Activated naive CD8-positive, alpha-beta T cell treated with anti-CD3 and anti-CD28 coated beads, Interleukin-2, amount 10 ng/mL, durations not matched to agents 7 days and 5 days (primary cell): ENCODE data around the gene FBXL12. TPM values are rescaled to one million over a fixed set of nuclear protein-coding genes. Genes with fewer than 3 reads are reported as not detected.
"Not testable (repeated sequence)": the region's sequence is repeated elsewhere in the genome, so short reads cannot be mapped to it uniquely, and the experiment has no call there.

ENCODE experiments used
- ATAC-seq: fragments of 150-1000 bp; cut with Tn5 transposase; one replicate; pipeline ENCODE4 v1.10.0; 2021; ENCODE audit warnings: low read depth, moderate library complexity
- POLR2A ChIA-PET: fragments of 350-600 bp; sonication (Branson Sonifier 250); formaldehyde crosslinking; loops from one replicate; lab custom pipeline; 2021; ENCODE audit warnings: antibody characterized with exemption; lab: Charles Lee
- DNase-seq: peaks from one replicate; pipeline ENCODE4 v3.0.0; 2021
- H3K27ac Mint-ChIP-seq: one replicate; pipeline ENCODE4 v1.8.0; 2022; ENCODE audit warnings: mild to moderate bottlenecking, mixed read lengths
- H3K27me3 Mint-ChIP-seq: one replicate; pipeline ENCODE4 v1.8.0; 2022; ENCODE audit warnings: mild to moderate bottlenecking, moderate library complexity, mixed read lengths
- H3K36me3 Mint-ChIP-seq: one replicate; pipeline ENCODE4 v1.8.0; 2021; ENCODE audit warnings: mild to moderate bottlenecking, mixed read lengths
- H3K4me1 Mint-ChIP-seq: one replicate; pipeline ENCODE4 v1.8.0; 2021; ENCODE audit warnings: mixed read lengths
- H3K4me3 Mint-ChIP-seq: one replicate; pipeline ENCODE4 v1.8.0; 2022; ENCODE audit warnings: mild to moderate bottlenecking, moderate library complexity, mixed read lengths
- H3K9me3 Mint-ChIP-seq: one replicate; pipeline ENCODE4 v1.8.0; 2021; ENCODE audit warnings: mixed read lengths
- total RNA-seq, 2 experiments: library from RNA; stranded (reverse); gene quantifications; one replicate each; pipeline ENCODE4 v1.2.3, GENCODE V29; 2021

The FBXL12 gene
- total RNA-seq, 2 experiments from 2014 or later: 33.9 to 37.0 TPM

DNA sequence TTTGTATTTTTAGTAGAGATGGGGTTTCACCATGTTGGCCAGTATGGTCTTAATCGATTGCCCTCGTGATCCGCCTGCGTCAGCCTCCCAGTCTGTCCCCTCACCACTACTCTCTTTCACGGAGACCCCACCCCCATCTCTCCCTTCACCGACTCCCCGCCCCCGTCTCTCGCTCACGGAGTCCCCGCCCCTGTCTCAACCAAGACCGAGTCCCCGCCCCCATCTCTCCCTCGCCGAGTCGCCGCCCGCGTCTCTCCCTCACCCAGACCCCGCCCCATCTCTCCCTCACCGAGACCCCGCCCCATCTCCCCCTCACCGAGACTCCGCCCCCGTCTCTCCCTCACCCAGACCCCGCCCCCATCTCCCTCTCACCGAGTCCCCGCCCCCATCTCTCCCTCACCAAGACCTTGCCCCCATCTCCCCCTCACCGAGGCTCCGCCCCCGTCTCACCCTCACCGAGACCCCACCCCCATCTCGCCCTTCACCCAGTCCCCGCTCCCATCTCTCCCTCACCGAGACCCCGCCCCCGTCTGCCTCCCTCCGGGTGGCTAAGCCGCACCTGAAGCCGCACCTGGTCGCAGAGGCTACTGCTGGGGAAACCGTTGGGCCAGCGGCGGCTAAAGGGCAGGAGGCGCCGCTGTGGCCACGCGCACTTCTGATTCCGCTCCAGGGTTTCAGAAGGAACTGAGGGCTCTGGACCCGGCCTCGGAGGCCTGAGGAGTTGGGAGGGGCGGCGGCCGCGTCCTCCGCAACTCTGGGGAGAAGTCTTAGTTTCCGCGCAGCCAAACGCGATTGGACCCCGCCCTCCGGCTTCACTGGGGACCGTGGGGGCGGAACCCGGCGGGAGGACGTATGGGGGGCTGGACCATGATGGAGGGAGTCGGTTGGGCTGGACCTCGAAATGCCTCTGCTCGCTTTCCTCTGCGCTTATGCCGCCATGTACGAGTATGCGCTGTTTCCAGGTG lies 33.2 kb downstream of the FBXL12 start:
- Mint-ChIP-seq H3K36me3 (peaks cover 10% of the 10 kb centered on the region), H3K4me1 (peaks cover 24% of the 10 kb centered on the region), H3K27me3 (no peaks in the 10 kb centered on the region), H3K27ac (peak overlapping the region; percentile 100), H3K9me3 (no peaks in the 10 kb centered on the region), H3K4me3 (peak overlapping the region; percentile 93)
- DNase-seq (peak; percentile 94), ATAC-seq (peak; percentile 87)
- POLR2A ChIA-PET: interaction anchor here (0.6 to 1.6 kb wide), 5 partner anchors 17 to 159 kb away, joined by 3 to 10 read pairs (median 6); partner anchors contain the start of genes UBL5, ZNF562 and ZNF846

GRCh38 chr19:9784163-9784496 lies 34.7 kb downstream of the FBXL12 start:
- Mint-ChIP-seq H3K4me3 (peak overlapping the region; percentile 93), H3K27ac (peak overlapping the region; percentile 100)
- POLR2A ChIA-PET: interaction anchor here (1.1 kb wide), 1 partner anchor 15 kb away, joined by 3 read pairs; the partner anchor contains the start of gene ZNF846

GRCh38 chr19:9782338-9782737 lies 36.5 kb downstream of the FBXL12 start:
- Mint-ChIP-seq H3K9me3 (peaks cover 3% of the 10 kb centered on the region), H3K4me1 (peaks cover 20% of the 10 kb centered on the region), H3K36me3 (peaks cover 13% of the 10 kb centered on the region), H3K27ac (no peak overlapping the region), H3K4me3 (no peak overlapping the region), H3K27me3 (no peaks in the 10 kb centered on the region)
- DNase-seq: no peak
- ATAC-seq: no peak
- POLR2A ChIA-PET: no interaction called here

More at GRCh38 chr19:9784163-9784496, 34.7 kb downstream of the FBXL12 start:
- H3K27me3 Mint-ChIP-seq, DNase-seq, H3K9me3 Mint-ChIP-seq, ATAC-seq: not testable (repeated sequence)
- peaks cover 21% of the 10 kb centered on the region for H3K4me1 Mint-ChIP-seq
- peaks cover 12% of the 10 kb centered on the region for H3K36me3 Mint-ChIP-seq

DNA sequence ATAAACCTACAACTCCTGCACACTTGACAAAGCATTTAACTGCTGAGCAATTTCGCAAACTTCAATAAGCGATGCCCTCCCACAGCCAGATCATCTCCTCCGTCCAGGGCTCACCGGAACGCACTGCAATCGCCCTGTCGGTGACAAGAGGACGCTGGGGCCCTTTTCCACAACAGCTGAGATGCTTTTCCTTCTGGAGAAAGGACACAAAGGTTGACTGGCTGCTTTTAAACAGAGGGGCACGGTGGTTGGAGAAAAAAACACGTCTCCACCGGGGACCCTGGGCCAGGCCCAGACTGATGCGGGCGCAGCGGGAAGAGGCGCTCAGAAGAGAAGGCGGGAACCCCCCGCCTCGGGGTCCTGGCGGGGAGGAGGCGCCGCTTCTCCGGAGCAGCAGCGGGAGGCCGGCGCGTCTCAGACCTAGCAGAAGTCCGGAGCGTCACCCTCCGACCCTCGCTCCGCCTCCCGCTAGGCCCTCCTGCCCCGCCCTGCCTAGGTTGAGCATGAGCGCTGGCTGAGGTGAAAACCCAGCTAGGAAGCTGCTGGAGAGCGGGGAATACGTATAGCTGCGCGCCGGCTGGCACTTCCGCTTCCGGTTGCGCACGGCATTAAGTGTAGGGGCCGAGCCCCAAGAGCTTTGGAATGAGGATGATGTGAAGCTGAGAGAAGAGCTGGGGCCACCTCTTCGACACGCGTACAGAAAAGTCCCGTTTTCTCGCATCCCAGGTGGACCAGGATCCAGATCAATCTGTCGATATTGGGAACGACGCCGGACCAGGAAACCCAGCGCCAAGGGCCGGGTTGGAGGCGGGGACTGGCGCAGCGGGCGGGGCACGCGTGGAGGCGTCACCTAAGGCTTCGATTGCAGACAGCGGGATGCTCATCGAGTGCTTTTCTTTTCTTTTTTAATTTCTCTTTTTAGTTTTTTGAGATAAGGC lies 50.4 kb downstream of the FBXL12 start, which contains the start of gene ZNF846:
TSS of gene ZNF846 (minus strand) at position 564 of the 938 bp plus-strand sequence. CDS start 3,788 bp downstream, outside the sequence.
- Mint-ChIP-seq H3K36me3 (peaks cover 32% of the 10 kb centered on the region), H3K4me1 (peaks cover 2% of the 10 kb centered on the region), H3K27ac (peak within 1 kb of the TSS; percentile 97), H3K4me3 (peak within 1 kb of the TSS; percentile 92), H3K9me3 (peaks cover 9% of the 10 kb centered on the region), H3K27me3 (no peaks in the 10 kb centered on the region)
- POLR2A ChIA-PET: interaction anchor here (0.6 to 1.5 kb wide), 19 partner anchors 9 to 1254 kb away, joined by 3 to 10 read pairs (median 4); partner anchors contain the start of genes FBXL12, ZNF266 and ZNF561
- DNase-seq (peak; percentile 92), ATAC-seq (peak; percentile 96)

Other genes starting within 250 kb of the FBXL12 start
- 10 to 100 TPM; 56.8 to 58.3 TPM for gene ZNF121, start 234.6 kb downstream of the FBXL12 start, total RNA-seq
- gene ZNF561, start 197.8 kb downstream of the FBXL12 start, total RNA-seq: 10 to 100 TPM; 34.0 to 39.5 TPM
- 10 to 100 TPM; 25.5 to 27.5 TPM for gene ZNF562, start 144.0 kb downstream of the FBXL12 start, total RNA-seq
- gene ZNF846, start 50.3 kb downstream of the FBXL12 start, total RNA-seq: 10 to 100 TPM; 17.9 to 21.1 TPM
- 100 to 1,000 TPM; 310 to 340 TPM for gene UBL5, start 8.8 kb upstream of the FBXL12 start, total RNA-seq
- 100 to 1,000 TPM in 1 of 2 experiments, 10 to 100 TPM in 1; 95.1 to 101 TPM for gene PIN1, start 16.2 kb upstream of the FBXL12 start, total RNA-seq
- 10 to 100 TPM; 17.3 to 17.9 TPM for gene OLFM2, start 117.4 kb upstream of the FBXL12 start, total RNA-seq
- under 1 TPM; 0.08 to 0.17 TPM for gene COL5A3, start 191.4 kb upstream of the FBXL12 start, total RNA-seq
- not detected for gene RDH8, start 194.4 kb upstream of the FBXL12 start, total RNA-seq